ENCODE results near the gene FAM111A.
"Not testable (repeated sequence)": the region's sequence is repeated elsewhere in the genome, so short reads cannot be mapped to it uniquely, and the experiment has no call there.

Gene FAM111A

GRCh38 chr11:59142530-59143507 is at the start of gene FAM111A:
Gene FAM111A, plus strand, starts transcription at chr11:59142856. Its CDS starts 6,017 bp downstream, at chr11:59148873.
- FAIRE-seq, result peak; percentile 93

GRCh38 chr11:59093576-59093975 is 49.1 kb upstream of the FAM111A start:
- not testable (repeated sequence) for FAIRE-seq

DNA sequence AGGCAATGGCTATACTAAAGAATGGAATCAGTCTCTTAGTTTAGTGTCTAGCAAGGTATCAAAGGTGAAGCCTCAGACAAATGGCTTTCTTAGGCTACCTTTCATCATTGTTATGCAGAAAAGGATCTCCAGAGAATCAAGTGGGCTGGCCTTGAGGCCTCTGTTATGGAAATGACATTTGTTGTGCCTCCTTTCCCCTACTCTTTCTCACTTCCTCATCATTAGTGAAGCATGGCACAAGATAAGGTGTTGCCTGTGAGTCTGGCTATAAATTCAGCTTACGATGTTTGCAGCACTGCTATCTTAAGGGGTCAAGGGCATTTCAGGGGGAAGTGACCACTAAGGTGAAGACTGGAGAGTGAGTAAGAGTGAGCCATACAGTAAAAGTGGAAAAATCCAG is 47.4 kb upstream of the FAM111A start:
- not testable (repeated sequence) for FAIRE-seq

DNA sequence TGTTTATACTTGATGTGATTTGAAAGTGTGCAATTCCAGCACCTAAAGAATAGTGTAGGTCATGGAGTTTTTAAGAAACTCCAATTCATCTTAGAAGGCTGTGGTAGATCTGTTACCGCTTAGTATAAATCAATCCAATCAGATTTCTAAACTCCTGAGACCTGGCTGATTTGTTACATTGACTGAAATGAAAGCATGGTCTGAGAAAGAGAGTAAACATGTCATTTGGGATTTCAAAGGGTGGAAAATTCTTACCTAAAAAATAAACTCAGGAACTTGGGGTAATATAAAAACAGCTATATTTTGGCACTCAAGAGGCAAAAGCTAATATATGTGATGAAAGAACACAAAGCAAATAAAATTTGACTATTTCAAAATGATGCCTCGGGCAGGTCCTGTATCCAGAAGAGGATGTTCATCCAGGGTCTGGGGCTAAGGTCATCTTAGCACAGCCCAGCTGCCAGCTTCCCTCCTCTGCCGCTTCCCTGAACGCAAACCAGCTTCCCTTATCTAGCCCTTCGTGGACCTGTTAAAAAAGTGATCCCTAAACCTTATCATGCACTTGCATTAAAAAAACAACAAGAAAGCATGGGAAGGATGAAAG is 46.6 kb upstream of the FAM111A start:
- not testable (repeated sequence) for FAIRE-seq

DNA sequence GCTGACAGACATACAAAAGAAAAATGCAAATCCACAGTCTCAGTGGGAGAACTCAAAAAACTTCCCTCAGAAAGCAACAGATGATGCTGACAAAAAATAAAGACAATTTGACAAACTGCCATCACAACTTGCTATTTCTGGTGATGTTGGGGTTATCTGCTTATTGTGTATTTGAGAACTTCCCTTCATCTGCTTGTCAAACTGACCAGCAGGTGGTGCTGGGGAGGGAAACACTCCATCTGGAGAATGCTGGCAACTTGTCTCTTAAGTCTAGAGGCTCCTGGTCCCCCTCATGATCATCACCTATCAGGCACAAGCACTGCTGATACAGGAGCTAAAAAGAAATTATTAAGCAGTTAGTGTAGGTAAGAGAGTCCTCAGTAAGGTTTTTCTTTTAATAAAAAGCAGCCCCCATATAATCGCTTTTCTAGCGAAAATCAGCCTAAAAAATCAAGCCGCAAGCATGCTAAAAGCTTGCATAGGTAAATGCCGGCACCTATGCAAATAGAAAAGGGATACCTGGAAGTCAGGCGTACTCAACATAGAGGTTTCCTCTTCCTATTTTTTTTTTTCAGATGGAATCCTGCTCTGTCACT is 45.4 kb upstream of the FAM111A start:
- no peak for FAIRE-seq

- not testable (repeated sequence) for FAIRE-seq
Observed at GRCh38 chr11:59097938-59098337, 44.7 kb upstream of the FAM111A start.

- FAIRE-seq, result no peak
Observed at GRCh38 chr11:59102259-59102765, 40.3 kb upstream of the FAM111A start.

GRCh38 chr11:59106363-59107336 is 36.0 kb upstream of the FAM111A start, which contains the start of gene FAM111B:
Gene FAM111B, plus strand, starts transcription at chr11:59107237. Its CDS starts 2,389 bp downstream, at chr11:59109626.
- FAIRE-seq, result peak; percentile 49

DNA sequence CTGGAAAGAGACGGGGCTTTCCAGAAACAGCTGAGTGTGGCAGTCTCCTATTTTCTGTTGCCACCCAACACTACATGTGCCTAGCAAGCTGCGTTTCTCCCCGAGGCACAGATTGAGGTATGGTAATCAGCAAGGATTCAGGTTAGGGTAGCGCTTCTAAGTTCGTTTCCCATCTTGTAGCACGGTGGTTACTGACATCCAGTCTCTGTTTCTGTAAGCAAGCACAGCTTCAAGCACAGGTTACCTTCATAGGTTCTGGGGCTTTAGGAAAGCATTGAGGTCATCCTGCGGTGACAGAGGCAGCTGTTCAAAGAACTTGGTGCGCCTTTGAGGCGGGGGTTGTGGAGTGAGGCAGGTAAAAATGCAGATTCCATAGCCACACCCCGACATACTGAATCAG is 34.9 kb upstream of the FAM111A start:
- FAIRE-seq, result not testable (repeated sequence)

DNA sequence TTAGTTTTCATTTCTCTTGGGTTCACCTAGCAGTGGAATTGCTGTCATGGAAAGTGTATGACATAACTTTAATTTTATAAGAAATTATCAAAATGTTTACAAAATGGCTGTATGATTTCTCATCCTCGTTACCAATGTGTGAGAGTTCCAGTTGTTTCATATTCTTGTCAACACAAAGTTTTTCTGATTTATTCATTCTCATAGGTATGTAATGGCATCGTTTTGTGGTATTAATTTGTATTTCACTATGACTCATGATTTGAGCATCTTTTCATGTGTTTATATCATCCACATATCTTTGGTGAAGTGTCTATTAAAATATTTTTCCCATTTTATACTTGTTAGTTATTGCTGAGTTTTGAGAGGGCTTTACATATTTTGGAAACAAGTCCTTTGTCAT is 30.2 kb upstream of the FAM111A start:
- FAIRE-seq, result no peak

- FAIRE-seq, result no peak
Observed at GRCh38 chr11:59114344-59114743, 28.3 kb upstream of the FAM111A start.

GRCh38 chr11:59115553-59115952 is 27.1 kb upstream of the FAM111A start:
- FAIRE-seq, result no peak

GRCh38 chr11:59117774-59118173 is 24.9 kb upstream of the FAM111A start:
- no peak for FAIRE-seq

DNA sequence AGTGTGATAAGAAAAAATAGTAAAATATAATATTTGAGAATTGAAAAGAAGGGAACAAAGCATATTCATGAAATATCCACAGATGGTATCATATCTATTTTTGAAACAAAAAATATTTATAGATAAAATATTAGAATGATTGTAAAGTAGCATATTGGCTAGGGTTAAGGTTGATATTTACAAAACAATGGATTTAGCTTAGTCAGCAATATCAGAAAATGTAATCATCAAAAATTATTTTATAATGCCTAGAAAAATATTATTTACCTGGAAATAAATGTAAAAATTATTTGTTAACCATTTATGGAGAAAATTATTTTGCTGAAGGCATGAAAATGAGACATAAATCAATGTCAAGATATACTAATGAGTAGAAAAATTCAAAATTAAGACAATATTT is 22.8 kb upstream of the FAM111A start:
- no peak for FAIRE-seq

DNA sequence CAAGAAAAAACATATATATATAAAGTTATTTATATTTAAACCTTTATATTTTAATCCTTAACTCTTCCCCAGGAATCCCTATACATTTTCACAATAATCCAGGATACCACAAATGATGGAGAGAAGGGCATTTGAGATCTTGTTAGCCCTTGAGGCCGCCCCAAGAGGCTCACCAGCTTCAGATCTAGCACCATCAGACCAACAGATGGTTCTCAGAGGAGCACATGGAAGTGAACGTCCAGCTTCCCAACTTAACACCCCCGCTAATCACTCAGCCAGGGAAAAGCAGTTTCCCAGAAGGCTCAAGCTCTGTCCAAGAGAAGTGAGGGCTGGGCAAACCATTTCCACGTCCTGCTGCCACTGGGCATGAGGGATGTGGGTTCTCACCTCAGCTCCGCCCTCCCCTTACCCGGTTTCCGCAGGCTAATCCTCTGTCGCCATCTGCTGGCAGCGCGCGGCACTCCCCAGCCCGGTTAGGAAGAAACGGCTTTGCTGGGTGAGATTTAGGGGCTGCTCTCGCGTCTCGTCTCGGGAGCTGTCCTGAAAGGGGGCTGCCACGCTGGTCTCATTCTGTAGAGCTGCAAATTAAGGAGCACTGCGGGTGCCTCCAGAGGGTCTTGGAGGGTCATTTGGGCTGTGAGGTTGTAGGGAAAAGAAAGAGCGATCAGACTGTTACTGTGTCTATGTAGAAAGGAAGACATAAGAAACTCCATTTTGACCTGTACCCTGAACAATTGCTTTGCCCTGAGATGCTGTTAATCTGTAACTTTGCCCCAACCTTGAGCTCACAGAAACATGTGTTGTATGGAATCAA is 6.8 kb upstream of the FAM111A start:
- FAIRE-seq, result no peak

GRCh38 chr11:59136551-59136950 is 6.1 kb upstream of the FAM111A start:
- not testable (repeated sequence) for FAIRE-seq

DNA sequence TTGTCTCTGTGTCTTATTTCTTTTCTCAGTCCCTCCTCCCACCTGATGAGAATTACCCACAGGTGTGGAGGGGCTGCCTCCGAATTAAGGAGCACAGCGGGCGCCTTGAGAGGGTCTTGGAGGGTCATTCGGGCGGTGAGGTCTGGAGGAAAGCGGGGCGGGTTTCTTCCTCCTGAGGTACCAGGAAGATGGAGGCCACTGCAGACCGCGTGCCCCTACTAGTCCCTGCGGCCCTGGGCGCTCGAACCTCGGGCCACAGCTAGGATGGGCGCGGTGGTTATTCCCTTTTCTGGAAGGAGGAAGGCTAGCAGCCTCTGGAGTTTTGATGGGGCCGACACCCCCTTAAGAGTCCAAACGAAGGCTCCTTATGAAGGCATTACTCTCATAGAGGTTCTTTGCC is 5.5 kb upstream of the FAM111A start:
- no peak for FAIRE-seq

DNA sequence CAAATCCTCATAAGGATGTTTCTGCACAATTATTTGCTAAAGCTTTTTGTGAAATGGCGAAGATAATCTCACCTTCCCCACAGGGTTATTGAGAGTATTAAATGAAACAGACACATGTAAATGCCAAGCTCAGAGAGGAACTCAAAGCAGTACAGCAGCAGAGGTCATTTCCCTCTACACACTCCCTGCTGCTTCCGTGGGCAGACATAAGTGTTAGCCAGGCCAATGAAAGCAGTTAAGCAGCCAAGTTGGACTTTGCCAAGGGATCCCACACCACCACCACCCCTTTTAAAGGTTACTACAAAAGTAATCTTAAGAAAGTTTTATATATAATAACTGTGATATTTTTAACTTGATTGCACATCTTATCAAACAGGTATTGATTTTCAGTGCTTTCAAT is 4.0 kb upstream of the FAM111A start:
- FAIRE-seq, result no peak

GRCh38 chr11:59141191-59141590 is 1.5 kb upstream of the FAM111A start:
- no peak for FAIRE-seq

DNA sequence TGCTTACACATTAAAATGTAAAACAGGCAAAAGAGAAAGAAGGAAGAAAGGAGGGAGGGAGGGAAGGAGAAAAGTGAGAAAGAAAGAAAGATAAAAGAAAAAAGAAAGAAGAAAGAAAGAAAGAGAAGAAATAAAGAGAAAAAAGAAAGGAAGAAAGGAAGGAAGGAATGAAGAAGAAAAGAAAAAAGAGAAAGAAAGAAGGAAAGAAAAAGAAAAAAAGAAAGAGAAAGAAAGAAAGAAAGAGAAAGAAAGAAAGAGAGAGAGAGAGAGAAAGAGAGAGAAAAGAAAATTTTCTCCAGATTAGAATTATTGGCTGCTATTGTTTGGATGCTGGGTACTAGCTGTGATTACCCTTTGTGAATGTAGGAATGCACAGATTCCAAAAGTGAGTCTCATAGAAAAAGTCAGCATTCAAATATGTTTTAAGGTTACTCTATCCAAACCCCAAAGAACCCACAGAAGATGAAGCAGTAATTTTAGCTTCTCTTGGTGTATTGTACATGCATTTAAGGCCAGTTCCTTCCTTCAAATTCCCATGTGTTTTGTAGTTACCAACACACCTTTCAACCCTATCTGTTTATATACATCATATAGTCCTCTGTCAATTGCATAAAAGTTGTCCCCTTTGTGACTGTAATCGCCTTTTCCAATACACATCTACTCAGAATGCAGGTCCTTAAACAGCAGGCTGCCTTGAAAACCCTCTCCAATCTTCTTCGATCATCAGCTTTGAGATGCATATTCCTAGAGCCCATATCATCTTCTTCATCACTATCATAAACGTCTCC is 789 bp upstream of the FAM111A start:
- FAIRE-seq, result no peak
